ENCODE measurements around the gene ACTL6B. TPM values are rescaled to one million over a fixed set of nuclear protein-coding genes. Genes with fewer than 3 reads are reported as not detected.

The ACTL6B gene
- total and polyA plus RNA-seq, 9 of the 15 experiments (the other 6 are each of a cell fraction or from before 2014, with no cell fraction given), result not detected

DNA sequence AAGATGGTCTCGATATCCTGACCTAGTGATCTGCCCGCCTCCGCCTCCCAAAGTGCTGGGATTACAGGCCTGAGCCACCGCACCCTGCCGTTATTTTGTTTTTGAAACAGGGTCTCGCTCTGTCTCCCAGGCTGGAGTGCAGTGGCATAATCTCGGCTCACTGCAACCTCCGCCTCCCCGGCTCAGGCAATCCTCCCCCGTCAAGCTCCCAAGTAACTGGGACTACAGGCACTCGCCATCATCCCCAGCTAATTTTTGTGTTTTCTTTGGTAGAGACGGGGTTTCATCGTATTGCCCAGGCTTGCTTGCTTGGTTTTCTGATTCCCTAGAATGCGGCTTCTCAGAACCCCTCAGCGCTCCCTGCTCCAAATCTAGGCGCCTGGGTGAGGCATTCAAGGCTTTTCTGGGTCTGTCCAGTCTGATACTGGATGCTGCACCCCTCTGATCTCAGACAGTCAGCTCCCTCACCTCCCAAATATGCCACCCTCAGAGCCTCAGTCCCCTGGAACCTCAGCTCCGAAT lies 16.2 kb downstream of the ACTL6B start (continued):
- TF ChIP-seq, protein P1, sequence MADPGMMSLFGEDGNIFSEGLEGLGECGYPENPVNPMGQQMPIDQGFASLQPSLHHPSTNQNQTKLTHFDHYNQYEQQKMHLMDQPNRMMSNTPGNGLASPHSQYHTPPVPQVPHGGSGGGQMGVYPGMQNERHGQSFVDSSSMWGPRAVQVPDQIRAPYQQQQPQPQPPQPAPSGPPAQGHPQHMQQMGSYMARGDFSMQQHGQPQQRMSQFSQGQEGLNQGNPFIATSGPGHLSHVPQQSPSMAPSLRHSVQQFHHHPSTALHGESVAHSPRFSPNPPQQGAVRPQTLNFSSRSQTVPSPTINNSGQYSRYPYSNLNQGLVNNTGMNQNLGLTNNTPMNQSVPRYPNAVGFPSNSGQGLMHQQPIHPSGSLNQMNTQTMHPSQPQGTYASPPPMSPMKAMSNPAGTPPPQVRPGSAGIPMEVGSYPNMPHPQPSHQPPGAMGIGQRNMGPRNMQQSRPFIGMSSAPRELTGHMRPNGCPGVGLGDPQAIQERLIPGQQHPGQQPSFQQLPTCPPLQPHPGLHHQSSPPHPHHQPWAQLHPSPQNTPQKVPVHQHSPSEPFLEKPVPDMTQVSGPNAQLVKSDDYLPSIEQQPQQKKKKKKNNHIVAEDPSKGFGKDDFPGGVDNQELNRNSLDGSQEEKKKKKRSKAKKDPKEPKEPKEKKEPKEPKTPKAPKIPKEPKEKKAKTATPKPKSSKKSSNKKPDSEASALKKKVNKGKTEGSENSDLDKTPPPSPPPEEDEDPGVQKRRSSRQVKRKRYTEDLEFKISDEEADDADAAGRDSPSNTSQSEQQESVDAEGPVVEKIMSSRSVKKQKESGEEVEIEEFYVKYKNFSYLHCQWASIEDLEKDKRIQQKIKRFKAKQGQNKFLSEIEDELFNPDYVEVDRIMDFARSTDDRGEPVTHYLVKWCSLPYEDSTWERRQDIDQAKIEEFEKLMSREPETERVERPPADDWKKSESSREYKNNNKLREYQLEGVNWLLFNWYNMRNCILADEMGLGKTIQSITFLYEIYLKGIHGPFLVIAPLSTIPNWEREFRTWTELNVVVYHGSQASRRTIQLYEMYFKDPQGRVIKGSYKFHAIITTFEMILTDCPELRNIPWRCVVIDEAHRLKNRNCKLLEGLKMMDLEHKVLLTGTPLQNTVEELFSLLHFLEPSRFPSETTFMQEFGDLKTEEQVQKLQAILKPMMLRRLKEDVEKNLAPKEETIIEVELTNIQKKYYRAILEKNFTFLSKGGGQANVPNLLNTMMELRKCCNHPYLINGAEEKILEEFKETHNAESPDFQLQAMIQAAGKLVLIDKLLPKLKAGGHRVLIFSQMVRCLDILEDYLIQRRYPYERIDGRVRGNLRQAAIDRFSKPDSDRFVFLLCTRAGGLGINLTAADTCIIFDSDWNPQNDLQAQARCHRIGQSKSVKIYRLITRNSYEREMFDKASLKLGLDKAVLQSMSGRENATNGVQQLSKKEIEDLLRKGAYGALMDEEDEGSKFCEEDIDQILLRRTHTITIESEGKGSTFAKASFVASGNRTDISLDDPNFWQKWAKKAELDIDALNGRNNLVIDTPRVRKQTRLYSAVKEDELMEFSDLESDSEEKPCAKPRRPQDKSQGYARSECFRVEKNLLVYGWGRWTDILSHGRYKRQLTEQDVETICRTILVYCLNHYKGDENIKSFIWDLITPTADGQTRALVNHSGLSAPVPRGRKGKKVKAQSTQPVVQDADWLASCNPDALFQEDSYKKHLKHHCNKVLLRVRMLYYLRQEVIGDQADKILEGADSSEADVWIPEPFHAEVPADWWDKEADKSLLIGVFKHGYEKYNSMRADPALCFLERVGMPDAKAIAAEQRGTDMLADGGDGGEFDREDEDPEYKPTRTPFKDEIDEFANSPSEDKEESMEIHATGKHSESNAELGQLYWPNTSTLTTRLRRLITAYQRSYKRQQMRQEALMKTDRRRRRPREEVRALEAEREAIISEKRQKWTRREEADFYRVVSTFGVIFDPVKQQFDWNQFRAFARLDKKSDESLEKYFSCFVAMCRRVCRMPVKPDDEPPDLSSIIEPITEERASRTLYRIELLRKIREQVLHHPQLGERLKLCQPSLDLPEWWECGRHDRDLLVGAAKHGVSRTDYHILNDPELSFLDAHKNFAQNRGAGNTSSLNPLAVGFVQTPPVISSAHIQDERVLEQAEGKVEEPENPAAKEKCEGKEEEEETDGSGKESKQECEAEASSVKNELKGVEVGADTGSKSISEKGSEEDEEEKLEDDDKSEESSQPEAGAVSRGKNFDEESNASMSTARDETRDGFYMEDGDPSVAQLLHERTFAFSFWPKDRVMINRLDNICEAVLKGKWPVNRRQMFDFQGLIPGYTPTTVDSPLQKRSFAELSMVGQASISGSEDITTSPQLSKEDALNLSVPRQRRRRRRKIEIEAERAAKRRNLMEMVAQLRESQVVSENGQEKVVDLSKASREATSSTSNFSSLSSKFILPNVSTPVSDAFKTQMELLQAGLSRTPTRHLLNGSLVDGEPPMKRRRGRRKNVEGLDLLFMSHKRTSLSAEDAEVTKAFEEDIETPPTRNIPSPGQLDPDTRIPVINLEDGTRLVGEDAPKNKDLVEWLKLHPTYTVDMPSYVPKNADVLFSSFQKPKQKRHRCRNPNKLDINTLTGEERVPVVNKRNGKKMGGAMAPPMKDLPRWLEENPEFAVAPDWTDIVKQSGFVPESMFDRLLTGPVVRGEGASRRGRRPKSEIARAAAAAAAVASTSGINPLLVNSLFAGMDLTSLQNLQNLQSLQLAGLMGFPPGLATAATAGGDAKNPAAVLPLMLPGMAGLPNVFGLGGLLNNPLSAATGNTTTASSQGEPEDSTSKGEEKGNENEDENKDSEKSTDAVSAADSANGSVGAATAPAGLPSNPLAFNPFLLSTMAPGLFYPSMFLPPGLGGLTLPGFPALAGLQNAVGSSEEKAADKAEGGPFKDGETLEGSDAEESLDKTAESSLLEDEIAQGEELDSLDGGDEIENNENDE (IDR thresholded peaks at IDR 0.05; ENCODE audit: low read depth, low read length), result no peak
- TF ChIP-seq CHCHD3 (CRISPR knock-in tag; IDR thresholded peaks at IDR 0.05), result no peak
- TF ChIP-seq CBFA2T3 (IDR thresholded peaks at IDR 0.05), result peak; percentile 2; the same call in 1 of the 2 replicates
- no peak for TF ChIP-seq PML (IDR thresholded peaks at IDR 0.05; ENCODE audit: low read length)
- no peak for TF ChIP-seq SPI1 (IDR thresholded peaks at IDR 0.05; ENCODE audit: borderline replicate concordance, low read depth, low read length)
- no peak for TF ChIP-seq MITF (IDR thresholded peaks at IDR 0.05)
- TF ChIP-seq ZNF766 (CRISPR knock-in tag; conservative IDR thresholded peaks at IDR 0.05), result no peak
- TF ChIP-seq ZNF282 (CRISPR knock-in tag; IDR thresholded peaks at IDR 0.05), result no peak
- TF ChIP-seq NFXL1 (CRISPR knock-in tag; IDR thresholded peaks at IDR 0.05), result no peak
- no peak for TF ChIP-seq E2F8 (IDR thresholded peaks at IDR 0.05; ENCODE audit: low read depth, partially characterized antibody)
- TF ChIP-seq ETV5 (CRISPR knock-in tag; IDR thresholded peaks at IDR 0.05; ENCODE audit: low read depth), result no peak
- no peak for TF ChIP-seq ZNF217 (CRISPR knock-in tag; IDR thresholded peaks at IDR 0.05)
- no peak for TF ChIP-seq C11orf30 (IDR thresholded peaks at IDR 0.05; ENCODE audit: low read depth)
- TF ChIP-seq CBX1 (IDR thresholded peaks at IDR 0.05; ENCODE audit: low read depth), result peak; percentile 14; the same call in 1 of the 2 replicates

Measured in K562 (cell line).